Left forelimb (tissue), 1 donor: ENCODE data around the gene INO80.
"Not testable (repeated sequence)": the region's sequence is repeated elsewhere in the genome, so short reads cannot be mapped to it uniquely, and the experiment has no call there.

ENCODE experiments used
- DNase-seq: peaks from one replicate; pipeline ENCODE4 v3.0.0-alpha.2; 2018; ENCODE audit warnings: low spot score

Gene INO80

DNA sequence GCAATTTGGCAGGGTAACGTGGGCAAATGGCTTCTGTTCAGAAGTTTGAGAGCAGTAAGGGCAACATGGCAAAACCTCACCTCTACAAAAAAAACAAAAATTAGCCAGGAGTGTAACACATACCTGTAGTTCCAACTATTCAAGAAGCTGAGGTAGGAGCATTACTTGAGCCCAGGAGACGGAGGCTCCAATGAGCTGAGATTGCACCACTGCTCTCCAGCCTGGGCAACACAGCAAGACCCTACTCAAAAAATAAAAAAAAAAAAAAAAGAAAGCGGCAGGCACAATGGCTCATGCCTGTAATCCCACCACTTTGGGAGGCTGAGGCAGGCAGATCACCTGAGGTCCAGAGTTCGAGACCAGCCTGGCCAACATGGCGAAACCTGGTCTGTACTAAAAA, 5.9 kb upstream of the INO80 start:
- no peak for DNase-seq

DNA sequence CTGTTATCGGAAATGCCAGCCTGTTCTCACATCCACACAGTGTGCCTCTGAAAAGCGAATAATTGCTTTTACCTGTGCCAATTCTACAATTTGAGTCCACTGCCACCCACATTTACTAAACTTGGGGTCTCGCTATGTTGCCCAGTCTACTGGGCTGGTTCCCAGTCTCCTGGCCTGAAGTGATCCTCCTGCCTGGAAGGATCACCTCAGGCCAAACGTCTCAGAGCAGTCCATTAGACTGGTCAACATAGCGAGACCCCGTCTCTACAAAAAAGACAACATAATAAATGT, 827 bp upstream of the INO80 start:
- no peak for DNase-seq

DNA sequence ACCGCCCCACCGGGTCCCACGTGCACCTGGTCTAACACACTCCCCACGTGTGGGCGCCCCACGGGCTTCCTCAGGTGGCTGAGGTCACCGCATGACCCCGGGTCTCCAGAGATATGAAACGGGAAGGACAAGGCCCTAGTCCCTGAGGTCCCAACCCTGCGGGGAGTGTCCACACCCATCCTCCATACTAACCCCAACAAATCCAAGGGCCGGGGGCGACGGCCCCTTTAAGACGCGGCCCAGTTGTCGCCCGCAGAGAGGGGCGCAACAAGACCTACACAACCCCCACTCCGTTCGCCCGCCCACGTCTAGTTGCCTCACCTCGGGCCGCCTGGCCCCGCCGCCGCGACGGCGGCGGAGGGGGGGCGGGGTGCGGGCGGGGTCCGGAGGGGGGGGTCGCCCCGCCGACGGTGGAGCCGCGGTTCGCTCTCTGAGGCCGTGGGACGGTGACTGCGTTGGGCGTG, 396 bp downstream of the INO80 start:
- DNase-seq: no peak

DNA sequence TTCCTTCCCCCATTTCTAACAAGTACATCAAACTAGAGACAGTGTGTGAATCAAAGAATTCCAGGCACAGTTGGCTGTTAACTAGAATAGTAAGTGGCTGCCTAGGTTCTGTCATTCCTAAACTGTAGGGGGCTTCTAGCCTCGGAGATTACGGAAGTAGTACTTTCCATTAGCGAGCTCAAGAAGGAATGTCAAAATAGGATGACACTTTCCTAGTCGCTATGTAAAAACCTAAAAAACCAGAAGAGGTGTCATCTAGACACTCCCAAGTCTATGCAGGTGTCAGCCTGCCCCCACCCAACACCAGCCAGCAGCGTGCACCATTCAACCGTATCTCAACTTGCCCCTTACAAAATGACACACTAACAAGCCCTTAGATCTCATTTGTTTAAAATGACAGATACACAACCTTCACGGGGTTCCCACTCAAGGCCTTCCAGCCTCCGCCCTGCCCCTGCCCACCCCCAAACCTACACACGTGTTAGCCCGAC, 874 bp downstream of the INO80 start:
- DNase-seq: no peak

DNA sequence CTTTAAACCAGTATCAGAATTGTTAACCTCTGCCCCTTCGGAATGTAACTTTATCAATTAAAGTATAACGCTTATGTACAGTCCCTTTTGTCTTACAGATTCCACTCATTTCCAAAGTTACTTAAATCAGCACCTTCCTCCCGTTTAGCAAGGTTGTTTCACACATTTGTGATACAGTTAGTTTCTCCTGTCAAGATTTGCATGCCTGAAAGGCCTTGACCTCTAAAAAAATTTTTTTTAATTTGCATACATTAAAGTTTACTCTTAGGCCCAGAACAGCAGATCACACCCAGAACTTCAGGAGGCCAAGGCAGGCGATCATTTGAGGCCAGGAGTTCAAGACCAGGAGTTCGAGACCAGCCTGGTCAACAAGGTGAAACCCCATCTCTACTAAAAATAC, 9.1 kb downstream of the INO80 start:
- DNase-seq: no peak

DNA sequence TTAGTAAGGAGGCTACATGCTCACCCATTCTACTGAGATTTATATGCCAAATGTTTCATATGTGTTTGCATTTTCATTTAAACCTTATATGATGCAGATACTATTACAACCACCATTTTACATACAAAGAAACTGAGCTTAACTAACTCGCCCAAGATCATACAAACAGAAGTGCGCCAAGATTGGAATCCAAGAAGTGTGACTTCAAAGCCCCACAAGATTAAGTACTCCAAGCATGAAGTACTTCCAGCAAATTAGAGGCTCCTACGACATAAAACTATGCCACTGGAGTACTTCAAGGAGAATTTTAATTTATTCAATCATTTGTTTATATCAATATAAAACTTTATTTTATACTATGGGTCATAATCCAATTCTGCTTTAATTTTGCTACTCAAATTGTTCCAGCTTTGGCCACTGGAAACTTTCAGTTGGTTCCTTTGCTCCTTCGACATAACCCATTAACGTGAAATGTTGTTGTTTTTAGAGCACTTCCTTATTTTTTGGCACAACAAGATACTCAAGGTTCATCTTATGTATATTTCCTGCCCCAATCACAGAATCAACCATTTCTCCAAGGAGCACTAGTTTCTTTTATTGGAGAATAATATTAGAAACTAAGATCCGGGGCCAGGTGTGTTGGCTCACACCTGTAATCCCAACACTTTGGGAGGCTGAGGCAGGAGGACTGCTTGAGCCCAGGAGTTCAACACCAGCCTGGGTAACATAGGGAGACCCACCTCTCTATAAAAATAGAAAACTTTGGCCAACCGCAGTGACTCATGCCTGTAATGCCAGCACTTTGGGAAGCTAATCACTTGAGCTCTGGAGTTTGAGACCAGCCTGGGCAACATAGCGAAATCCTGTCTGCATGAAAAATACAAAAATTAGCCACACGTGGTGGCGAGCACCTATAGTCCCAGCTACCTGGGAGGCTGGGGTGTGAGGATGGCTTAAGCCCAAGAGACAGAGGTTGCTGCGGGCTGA, 10.4 kb downstream of the INO80 start:
- DNase-seq: no peak

DNA sequence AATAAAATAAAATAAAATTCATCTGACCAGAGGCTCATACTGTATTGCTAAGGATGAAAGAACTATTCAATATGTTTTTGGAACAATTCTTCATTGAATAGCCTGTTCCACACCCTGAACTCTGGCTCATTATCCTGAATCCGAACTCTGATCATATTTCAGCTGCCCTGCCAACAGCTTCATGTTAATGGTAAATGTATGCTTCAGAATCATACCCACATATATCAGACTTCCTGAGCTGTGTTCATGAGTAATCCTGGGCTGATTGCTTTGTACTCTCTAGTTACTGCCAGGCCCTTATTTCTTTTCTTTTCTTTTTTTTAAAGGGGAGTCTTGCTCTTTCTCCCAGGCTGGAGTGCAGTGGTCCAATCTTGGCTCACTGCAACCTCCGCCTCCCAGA, 11.8 kb downstream of the INO80 start:
- no peak for DNase-seq

DNA sequence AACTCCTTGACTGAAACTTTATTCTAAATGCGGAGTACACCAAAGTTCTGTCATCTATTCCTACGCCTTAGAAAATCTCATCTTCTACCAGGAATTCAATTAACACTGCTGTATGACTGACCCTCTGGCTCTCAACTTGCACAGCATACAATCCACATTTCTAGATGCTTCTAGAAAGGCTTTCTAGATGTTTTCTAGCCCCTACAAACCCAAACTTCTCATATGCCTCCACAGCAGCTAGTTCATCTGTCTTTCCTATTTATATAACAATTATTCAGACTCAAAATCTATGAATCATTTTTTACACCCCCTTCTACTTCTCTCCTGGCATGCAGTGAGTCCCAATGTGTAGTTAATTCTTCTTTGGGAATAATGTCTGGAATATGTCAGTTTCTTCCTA, 13.2 kb downstream of the INO80 start:
- DNase-seq: no peak

DNA sequence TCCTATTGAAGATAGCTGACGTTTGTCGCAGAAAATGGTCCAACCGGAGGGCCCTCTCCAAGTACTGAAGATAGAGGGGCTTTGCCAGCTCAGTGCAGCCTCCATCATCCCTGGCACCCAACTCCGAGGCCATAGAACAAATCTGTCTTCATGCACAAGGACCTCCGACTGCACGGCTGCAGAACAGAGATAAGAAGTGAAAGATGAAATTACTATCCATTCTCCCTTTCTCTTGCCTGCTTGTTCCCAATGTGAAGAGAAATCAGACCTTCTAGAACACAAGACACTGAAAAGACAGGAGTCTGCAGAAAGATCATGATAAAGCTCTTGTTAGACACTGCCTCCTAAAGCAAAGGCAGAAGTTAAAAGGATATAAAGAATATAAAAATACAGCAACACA, 19.9 kb downstream of the INO80 start:
- DNase-seq: no peak

DNA sequence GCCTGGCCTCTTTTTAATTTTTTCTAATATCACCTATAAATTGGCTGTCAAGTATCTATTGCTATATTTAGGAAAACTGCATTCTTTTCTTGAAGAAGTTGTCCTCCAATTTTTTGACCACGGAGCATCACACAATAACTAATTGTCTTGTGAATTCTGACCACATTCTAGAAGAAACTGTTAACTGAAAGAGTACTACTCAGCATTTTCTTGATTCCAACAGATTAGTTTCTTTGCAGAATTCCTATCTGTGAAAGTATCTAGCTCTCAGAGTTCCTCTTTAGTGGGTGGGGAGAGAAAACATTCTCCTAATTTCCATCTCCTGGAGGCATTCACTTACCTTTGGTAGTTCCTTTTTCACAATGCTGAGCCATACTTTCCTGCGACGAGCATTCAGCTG, 31.1 kb downstream of the INO80 start:
- DNase-seq: no peak

DNA sequence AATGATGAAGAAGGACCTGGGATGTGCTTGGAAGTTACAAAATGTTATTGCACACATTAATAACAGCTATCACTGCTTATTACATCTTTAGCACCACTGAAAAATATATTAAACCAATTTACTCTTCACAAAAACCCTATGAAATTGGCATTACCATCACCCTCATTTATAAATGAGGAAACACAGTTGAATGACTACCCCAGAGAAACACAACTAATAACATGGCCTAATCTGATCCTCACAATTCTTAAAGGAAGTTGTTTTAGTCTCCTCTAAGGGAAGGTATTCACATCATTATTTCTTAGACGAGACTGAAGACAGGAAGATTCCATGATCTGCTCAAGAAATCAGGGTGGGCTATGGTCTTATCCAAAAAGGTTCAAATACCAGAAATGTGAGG, 35.9 kb downstream of the INO80 start:
- DNase-seq: no peak

DNA sequence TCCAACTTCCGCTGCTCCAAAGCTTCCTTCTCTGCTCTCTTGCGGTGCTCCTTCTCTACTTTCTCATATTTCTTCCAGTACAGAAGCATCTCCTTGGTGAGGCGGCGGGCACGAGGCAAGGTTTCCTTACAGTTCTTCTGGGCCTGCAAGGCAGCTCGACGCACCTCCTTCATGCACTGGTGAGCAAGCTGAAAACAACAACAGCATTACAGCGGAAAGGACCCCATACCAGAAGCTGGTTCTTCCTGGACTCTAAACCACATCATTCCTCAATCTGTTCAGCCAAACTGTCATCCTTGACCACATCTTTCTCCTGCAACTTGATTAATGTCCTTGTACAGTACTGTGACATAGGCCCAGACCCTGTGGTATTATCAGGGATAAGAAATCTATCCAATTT, 36.4 kb downstream of the INO80 start:
- DNase-seq: no peak

DNA sequence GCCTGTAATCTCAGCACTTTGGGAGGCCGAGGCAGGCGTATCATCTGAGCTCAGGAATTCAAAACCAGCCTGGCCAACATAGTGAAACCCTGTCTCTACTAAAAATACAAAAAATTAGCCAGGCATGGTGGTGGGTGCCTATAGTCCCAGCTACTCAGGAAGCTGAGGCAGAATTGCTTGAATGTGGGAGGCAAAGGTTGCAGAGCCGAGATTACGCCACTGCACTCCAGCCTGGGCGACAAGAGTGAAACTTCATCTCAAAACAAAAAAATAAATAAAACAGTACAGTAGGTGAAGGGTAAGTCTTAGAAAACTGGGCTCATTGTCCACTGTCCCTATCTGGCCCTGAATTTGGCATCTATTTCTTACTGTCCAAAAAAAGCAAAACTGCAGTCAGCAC, 37.2 kb downstream of the INO80 start:
- not testable (repeated sequence) for DNase-seq

DNA sequence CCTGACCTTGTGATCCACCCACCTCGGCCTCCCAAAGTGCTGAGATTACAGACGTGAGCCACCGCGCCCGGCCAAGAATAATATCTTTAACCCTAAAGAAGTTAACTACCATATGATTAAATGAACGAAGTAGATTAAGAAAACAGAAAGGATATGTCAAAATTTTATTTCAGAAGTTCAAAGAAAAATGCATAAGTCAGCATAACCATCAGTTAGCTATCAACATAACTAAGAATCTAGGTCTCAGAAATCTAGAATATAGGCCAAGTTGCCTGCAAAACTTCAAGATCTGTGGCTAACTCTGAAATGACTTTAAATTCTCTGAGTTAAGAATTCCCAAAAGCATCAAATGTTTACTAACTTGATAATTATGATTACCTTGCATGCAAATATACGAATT, 38.0 kb downstream of the INO80 start:
- no peak for DNase-seq

DNA sequence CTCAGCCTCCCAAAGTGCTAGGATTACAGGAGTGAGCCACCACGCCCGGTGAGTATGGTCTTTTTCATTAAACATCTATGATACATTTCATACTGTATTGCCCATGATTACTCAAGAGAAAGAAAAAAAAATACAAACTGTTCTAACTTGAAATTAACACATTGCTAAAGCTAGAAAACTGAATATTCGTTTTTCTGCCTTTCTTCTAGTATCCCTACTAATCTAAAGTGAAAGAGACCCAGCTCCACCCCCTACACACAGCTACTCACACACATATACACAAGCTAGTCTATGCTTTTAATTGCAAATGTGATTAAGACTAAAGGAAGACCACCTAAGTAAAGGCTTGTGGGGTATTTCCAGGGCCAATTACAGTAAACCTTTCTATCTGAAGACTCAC, 43.1 kb downstream of the INO80 start:
- DNase-seq: no peak

DNA sequence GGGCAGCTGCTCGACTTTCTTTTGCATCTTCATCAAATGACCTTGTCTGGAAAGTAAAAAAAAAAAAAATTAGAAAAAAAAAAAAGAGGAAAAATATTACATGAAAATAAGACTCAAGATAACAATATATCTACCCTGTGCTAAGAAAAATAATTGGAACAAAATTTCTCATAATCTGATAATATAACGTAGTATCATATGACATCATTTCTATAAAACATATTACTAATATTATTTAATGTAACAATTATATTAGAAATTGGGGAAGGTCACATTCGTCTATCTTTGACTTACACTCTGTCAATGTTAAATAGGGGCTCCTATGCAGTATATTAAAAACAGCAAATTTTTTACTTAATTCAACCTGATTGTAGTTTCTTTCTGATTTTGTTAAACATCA, 44.1 kb downstream of the INO80 start:
- DNase-seq: no peak

DNA sequence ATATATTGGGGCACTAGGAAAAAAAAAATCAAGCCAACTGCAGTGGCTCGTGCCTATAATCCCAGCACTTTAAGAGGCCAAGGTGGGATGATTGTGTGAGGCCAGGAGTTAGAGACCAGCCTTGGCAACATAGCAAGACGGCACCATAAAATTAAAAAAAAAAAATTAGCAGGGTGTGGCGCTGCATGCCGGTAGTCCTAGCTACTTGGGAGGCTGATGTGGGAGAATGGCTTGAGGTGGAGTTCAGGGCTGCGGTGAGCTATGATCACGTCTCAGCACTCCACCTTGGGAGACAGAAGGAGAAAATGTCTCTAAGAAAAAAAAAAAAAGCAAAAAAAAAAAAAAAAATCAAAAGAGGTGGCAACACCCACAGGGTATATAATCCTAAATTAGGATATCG, 49.6 kb downstream of the INO80 start:
- DNase-seq: no peak

DNA sequence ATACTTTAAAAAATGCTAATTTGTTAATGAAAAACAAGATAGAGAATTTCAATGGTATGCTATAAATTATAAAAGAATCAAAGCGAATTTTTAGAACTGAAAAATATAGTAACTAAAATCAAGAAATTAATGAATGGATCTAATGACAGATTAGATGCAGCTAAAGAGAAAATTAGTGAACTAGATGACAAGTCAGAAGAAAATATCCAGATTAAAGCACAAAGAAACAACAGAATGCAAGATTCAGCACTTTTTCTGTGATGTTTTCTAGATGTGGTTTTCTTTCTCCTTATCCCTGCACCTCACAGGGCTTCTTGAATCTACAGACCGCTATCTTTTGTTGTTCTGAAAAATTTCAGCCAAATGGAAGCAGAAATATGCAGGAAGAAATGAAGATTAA, 54.4 kb downstream of the INO80 start:
- no peak for DNase-seq

DNA sequence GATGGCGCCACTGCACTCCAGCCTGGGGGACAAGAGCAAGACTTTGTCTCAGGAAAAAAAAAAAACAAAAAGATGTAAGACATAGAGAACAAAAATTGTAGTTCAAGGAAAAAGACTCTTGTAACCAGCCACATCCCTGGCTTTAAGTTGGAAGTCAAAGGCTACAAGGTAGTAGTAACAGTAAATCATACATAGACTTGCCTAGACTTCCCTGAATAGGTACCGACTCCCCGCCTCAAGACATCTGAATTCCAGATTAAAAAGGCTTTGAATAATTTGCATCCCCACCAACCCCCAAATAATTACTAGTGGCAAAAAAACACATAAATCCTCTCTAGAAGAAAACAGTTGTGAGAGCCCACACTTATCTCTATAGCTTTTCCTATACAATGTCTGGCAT, 55.6 kb downstream of the INO80 start:
- no peak for DNase-seq

DNA sequence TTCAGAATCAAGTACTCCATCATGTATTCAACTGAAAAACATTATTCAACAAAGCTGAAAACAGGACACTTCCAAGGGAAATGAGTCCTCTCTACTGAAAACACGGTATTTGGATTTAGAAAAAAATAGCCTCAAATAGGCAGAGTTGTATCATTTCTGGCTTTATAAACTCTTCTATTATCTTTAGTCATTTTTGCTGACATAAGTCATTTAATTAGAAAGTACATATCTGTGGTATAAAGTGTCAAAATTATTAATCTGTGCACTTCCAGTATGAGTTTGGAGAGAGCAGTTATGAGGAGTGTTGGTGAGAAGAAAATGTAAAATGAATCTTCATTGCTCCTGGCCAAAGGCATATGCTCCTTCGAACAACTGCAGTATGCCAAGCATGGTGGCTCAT, 59.3 kb downstream of the INO80 start:
- DNase-seq: no peak

DNA sequence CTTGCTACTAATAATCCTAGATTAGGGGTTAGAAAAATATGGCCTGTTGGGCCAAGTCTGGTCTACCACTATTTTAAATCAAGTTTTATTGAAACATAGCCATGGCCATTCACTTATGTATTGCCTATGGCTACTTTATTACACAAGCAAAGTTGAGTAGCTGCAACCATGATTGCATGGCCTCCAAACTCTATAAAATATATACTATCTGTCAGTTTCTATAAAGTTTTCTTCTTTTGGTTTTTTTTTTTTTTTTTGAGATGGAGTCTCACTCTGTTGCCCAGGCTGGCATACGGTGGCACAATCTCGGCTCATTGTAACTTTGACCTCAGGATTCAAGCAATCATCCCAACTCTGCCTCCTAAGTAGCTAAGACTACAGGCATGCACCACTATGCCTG, 60.4 kb downstream of the INO80 start:
- DNase-seq: no peak

DNA sequence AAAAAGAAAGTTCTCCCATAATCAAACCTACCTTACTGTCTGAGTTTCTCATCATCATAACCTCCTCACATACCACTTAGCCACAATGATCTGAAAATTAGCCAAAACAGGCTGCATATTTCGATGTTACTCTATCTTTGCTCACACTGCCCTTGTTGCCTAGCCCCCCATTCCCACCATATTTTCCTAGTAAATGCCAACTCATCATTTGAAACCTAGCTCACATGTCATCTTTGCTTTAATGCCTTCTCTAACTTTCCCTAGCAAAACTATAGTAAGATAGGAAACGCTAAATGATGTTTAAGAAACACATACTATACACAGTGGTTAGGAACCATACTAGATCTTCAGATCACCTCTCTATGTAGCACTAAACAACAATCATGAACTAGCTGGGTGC, 64.9 kb downstream of the INO80 start:
- DNase-seq: no peak

DNA sequence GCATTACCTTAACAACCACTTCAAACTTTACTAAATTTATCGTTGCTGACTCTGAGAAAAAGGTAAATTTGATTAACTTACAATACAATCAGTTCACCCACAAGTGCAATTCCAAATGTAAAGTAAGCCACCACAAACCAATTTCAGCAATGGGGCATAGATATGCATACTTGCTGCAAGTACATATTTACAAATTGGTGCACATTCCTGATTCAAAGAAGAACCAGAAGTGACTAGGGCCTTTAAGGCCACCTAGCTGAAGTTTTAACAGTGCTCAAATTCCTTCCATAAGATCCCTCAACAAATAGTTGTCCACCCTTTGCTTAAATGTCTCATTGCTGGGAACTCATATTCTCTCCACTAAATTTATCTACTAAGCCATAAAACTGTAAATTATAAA, 67.2 kb downstream of the INO80 start:
- DNase-seq: no peak

DNA sequence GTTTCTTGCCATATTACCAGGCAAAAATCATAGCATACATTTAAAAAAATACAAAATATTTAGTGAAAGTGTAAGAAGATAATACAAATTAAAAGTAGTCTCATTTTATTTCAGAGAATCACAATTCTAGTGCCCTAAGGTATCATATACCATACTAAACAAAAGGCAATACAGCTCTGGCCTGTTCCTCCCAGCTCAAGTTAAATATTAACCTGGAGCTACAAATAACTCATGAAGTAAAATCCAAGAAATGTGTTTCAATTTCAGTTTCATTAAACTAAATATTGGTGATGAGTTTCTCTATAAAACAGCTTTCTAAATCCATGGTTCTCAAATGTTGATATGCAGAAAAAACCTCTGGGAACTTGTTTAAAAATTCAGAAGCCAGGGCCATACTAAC, 67.7 kb downstream of the INO80 start:
- DNase-seq: no peak
